ENCODE results near the gene CD24.

Gene CD24

DNA sequence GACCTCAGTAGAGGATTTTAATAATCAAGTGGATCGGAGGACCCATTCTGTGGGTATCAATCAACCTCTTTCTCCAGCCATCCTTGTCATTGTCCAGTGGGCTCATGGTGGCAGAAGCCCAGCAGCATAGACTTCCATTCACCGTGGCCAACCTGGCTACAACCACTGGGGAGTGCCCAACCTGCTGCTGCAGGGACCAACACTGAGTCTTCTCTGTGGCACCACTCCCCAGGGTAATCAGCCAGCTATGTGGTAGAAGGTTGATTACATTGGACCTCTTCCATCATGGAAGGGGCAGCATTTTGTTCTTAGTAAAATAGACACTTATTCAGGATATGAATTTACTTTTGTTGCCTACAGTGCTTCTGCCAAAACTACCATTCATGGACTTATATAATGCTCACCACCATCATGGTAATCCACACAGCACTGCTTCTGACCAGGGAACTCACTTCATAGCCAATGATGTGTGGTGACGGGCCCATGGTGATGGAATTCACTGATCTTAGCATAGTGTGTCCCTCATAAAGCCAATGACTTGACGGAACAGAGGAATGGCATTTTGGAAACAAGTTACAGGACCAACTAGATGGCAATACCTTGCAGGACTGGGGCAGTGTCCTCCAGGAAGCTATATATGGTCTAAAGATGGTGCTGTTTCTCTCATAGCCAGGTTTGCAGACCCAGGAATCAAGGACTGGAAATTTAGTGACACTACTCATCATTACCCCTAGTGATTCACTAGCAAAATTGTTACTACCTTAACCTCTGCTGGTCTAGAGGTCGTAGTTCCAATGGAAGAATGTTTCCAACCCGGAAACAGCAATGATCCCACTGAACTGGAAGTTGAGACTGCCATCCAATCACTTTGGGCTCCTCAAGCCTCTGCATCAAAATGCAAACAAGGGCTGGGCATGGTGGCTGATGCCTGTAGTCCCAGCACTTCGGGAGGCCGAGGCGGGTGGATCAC, 7.6 kb downstream of the CD24 start:
- DNase-seq: no peak

GRCh38 chr6:106966229-106966628, 8.3 kb downstream of the CD24 start:
- DNase-seq: no peak

DNA sequence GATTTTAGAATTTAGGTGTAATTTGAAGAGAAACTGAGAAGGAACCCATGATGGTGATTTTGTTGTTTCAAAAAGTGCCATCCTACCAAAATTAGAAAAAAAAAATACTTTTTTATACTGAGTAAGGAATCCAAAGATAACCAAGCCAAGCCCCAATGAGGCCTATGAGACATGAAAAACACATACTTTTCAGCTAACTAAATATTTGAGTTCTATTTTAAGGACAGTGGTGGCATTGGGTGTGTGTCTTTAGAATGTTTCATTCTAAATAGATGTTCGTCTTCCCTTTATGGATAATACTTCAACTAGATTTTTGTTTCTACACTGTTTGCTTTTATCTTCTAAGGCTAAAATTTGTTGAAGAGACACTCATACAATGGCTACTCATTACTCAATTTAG, 9.6 kb downstream of the CD24 start:
- DNase-seq: no peak

DNA sequence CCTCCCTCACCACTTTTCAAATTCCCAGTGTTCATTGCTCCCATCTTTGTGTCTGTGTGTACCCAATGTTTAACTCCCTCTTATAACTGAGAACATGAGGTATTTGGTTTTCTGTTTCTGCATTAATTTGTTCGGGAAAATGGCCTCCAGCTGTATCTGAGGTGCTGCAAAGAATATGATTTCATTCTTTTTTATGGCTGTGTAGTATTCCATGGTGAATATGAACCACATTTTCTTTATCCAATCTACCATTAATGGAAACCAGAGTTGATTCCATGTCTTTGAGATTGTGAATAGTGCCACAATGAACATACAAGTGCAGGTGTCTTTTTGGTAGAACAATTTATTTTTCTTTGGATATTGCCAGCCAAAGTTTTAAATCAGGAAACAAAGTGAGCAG, 10.4 kb downstream of the CD24 start:
- no peak for DNase-seq

GRCh38 chr6:106963544-106963943, 11.0 kb downstream of the CD24 start:
- DNase-seq: no peak

DNA sequence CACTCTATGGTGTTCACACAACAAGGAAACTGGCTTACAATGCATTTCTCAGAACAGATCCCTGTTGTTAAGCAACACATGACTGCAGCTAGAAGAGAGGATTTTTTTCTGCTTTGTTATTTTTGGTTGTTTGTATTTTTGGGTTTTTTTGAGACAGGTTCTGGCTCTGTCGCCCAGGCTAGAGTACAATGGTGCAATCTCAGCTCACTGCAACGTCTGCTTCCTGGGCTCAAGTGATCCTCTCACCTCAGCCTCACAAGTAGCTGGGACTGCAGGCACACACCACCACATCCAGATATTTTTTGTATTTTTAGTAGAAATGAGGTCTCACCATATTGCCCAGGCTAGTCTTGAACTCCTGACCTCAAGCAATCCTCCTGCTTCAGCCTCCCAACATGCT, 12.7 kb downstream of the CD24 start:
- no peak for DNase-seq

DNA sequence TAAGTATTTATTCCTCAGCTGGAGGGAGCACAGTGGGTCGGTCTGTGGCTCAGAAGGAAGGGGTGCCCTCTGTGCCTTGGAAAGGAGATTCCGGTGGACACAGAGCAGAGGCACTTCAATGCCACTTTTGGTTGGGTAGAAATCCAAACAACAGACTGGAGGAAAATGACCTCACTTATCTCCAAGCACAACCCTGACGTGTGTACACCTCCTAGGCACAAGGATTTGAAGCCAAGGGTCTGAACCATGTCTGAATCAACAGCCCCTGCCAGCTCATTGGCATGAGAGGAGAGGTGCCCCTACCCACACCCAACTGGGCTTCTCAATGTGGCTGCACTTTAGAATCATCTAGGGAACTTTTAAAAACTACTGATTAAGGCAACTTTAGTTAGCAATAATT, 13.4 kb downstream of the CD24 start:
- DNase-seq: no peak

DNA sequence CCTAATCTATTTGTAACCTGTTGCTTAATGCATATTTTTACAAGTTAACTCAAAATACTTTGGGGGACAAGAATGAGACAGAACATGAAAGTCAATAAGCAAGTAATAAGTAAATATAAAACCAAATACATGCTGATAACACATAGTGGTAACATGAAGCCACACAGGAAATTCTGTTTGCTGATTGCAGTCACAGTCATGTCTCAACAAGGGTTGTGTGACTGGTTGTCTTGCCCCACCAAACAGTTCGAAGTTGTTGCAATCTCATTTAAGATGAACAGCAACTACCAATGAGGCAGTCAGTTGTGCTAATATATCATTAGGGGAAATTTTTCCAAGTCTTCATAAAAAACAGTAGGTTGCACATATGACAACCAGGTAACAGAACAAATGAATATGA, 14.5 kb downstream of the CD24 start:
- DNase-seq: no peak

- no peak for DNase-seq
Observed at GRCh38 chr6:106939848-106940247, 34.7 kb downstream of the CD24 start.

GRCh38 chr6:106939208-106939607, 35.3 kb downstream of the CD24 start:
- DNase-seq: no peak

GRCh38 chr6:106927531-106928398, 46.8 kb downstream of the CD24 start:
- no peak for DNase-seq

DNA sequence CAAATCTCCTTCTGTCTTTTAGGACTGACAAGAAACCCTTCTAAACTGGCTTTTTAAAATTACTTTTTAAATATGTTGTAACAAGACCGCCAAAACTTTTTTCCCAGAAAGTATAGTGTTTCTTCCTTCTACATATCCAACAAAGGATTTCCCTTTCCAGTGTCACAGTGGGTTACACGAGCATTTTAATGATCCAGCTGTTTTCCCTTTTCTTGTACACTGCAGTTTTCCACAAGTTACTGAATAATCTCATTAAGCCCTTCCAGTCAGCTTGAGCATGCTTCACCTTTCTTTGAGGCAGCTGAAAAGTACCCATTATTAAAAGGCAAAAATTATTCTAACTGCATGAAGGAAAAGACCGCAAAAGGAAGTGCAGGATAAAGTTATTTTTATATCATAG, 48.6 kb downstream of the CD24 start:
- DNase-seq: no peak

DNA sequence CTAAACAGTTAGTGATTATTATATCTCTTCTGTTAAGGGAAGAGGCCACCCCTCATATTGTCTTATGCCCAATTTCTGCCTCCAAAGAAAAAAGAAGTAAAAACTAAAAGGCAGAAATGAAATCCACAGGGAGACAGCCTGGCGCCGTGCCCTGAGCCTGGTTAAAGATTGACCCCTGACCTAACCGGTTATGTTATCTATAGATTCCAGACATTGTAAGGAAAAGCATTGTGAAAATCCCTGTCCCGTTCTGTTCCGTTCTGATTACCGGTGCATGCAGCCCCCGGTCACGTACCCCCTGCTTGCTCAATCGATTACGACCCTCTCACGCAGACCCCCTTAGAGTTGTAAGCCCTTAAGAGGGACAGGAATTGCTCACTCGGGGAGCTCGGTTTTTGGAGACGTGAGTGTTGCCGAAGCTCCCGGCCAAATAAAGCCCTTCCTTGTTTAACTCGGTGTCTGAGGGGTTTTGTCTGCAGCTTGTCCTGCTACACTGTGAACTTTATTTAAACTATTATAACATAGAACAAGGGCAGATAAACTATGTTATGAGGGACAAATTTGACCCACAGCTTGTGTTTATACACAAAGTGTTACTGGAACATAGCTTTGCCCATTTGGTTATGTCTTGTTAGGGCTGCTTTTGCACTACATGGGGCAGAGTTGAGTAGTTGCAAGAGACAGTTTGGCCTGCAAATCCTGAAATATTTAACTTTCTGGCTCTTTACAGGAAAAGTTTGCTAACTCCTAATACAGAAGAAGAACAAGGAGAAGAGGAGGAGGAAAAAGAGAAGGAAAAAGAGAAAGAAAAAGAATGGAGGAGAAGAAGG, 49.6 kb downstream of the CD24 start:
- no peak for DNase-seq

GRCh38 chr6:106922626-106923025, 51.9 kb downstream of the CD24 start:
- no peak for DNase-seq
